Hematopoietic multipotent progenitor cell treated with erythropoietin and hydrocortisone succinate and interleukin-3 and kit ligand, for 6 days (in vitro differentiated cells): ENCODE measurements around the gene JCAD.
"Not testable (repeated sequence)": the region's sequence is repeated elsewhere in the genome, so short reads cannot be mapped to it uniquely, and the experiment has no call there.

Experiments
- DNase-seq: peaks from one replicate; pipeline ENCODE4 v3.0.0-alpha.2; 2015

JCAD gene

GRCh38 chr10:30018496-30018895 is 40.9 kb downstream of the JCAD start:
- DNase-seq = peak; percentile 47

DNA sequence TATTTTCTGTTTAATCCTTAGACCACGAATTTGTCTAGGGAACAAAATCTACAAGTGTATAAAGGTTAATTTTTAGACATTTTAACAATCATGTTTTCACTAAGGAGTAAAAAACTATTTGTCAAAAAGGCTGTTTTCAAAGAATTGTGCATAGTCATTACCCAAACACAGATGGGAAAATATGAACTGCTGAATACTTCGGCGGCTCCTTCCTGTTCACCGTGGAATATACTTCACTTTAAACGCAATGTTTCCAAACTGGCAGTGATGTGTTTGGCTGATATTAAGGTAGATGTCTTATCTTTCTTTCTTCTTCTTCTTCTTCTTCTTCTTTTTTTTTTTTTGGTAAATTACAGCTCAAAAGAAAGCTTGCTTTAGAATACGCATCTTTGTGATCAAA is 41.4 kb downstream of the JCAD start:
- DNase-seq = peak; percentile 16

GRCh38 chr10:30017556-30017955 is 41.8 kb downstream of the JCAD start:
- DNase-seq = peak; percentile 61

GRCh38 chr10:30014511-30014910 is 44.9 kb downstream of the JCAD start:
- DNase-seq = no peak

GRCh38 chr10:30013757-30014156 is 45.6 kb downstream of the JCAD start:
- DNase-seq = no peak

- DNase-seq = no peak
Observed at GRCh38 chr10:30011956-30012647, 47.3 kb downstream of the JCAD start.

GRCh38 chr10:30011396-30011795 is 48.0 kb downstream of the JCAD start:
- no peak for DNase-seq

DNA sequence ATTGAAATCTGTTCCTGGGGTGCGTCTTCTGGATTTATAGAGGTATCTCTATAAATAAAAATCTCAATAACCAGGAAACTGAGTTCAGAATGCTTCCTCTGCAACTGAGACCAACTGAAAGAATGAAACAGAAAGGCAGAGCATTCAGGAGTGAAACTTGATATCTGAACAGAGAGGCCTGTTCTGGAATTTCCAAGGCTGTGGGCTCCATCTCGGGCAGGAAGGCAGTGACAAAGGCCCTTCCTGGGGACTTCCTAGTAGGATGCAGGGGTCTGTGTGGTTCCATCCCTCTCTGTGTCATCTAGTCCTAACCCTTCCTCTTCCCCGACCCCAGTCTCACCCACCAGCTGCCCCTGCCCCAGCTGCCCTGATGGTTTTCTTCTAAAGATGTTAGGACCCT is 52.0 kb downstream of the JCAD start:
- DNase-seq = no peak

DNA sequence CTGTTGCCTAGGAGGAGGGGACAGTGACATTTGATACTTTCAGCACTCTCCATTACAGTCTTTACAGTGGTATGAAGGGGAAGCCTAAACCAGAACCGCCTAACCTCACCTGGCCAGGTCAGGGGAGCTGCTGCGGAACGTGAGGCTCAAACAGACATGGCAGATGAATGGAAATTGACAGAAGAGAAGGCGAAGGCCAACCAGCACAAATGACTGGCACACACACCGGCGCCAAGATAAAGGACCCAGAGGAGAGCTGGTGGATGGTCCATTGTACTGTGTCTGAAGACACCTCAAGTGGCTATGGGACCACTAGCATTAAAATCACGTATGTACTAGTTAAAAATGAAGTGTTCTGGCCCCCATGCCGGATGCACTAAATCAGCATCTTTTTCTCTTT is 53.0 kb downstream of the JCAD start:
- no peak for DNase-seq

- DNase-seq = not testable (repeated sequence)
Observed at GRCh38 chr10:30005116-30005515, 54.3 kb downstream of the JCAD start.

DNA sequence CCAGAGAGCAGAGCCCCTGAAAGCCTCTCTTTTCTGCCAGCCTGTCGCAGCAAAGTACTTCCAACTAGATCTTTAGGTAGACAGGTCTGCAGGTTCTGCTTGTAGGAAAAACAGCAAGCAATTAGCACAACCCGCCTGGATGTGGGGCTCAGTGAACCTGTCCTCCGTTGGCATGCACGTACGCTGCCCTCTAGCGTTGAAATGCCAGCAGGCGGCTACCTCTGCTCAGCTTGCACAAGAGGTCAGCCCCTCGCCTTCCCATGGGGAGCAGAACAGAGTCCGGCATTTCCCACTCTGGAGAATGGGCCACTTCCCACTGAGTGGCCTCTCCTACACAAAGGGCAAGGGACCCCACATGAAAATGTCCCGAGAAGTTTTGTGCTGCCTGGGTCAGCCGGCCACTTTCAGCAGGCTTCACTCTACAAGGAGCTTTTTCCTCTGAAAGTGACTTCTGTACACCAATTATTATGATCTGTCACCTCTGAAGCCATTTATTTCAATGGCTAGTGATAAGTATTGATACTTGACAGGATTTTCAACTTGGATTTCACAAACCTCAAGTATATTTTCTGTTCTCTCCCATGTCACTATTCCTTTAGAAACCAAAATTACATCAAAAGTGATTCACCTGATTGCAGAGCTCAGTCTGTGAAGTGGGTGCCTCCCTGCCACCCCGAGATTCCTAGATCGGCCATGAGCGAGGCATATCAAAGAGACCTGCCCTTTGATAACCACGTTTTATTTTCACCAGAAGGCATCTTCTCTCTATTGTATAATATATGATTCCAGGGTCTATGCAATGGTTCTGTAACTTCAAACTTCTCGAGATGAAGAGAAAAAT is 56.7 kb downstream of the JCAD start:
- peak; percentile 85 for DNase-seq

- no peak for DNase-seq
Observed at GRCh38 chr10:30000802-30001571, 58.4 kb downstream of the JCAD start.

GRCh38 chr10:29998142-29998808 is 61.1 kb downstream of the JCAD start:
- DNase-seq = peak; percentile 91

- no peak for DNase-seq
Observed at GRCh38 chr10:29994811-29995210, 64.6 kb downstream of the JCAD start.

- DNase-seq = no peak
Observed at GRCh38 chr10:29993319-29993915, 66.0 kb downstream of the JCAD start.

DNA sequence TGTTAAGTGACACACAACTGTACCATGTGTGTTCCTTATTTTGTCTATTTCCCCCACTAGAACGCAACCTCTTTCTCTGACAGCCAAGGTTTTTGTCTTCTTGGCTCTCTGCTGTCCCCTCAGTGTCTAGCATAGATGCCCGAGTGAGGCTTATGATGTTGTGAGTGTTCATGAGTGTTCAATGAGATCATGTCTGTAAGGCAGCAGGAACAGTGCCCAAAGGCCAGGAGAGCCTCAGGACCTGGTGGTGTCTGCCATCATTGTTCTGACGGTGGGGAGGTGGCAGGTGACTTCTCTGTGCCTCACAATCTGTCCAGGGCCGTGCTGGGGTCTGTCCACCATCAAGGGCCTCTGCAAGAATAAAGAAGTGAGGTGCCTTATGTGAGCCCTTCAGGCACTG is 66.5 kb downstream of the JCAD start:
- DNase-seq = no peak

DNA sequence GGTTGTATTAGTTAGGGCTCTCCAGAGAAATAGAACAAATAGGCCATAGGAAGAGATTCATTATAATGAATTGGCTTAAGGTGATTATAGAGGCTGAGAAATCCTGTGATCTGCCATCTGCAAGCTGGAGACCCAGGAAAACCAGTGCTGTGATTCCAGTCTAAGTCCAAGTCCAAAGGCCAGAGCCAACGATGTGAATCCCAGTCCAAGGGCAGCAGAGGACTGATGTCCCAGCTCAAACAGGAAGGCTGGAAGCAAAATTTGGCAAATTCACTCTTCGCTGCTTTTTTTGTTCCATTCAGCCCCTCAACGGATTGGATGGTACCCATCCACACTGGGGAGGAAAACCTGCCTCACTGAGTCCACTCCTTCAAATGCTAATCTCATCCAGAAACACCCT is 68.0 kb downstream of the JCAD start:
- DNase-seq = no peak

DNA sequence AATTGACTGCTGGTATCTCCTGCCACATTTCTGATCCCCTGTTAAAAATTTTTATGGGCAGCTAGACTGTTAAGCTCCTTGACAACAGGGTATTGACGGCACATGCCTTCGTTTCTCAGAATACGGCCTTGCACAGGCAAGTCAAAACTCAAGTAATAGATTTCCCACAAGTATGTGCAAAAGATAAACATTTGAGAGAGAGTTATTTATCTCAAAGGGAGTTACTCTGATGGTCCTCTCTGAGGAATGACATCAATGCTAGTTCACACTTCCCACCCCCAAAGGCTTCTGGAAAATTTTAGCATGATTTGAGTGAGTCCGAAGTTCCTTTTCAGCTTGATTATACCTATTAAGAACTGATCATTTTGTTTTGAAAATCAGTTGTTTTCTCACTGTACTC is 71.9 kb downstream of the JCAD start:
- DNase-seq = no peak

- DNase-seq = no peak
Observed at GRCh38 chr10:29982997-29983648, 76.3 kb downstream of the JCAD start.

- DNase-seq = no peak
Observed at GRCh38 chr10:29981510-29981909, 77.9 kb downstream of the JCAD start.

- peak; percentile 95 for DNase-seq
Observed at GRCh38 chr10:29980084-29980483, 79.3 kb downstream of the JCAD start.

GRCh38 chr10:29979421-29979779 is 80.0 kb downstream of the JCAD start:
- DNase-seq = not testable (repeated sequence)
